PC-3 (cell line): ENCODE data around the gene SGTA. TPM values are rescaled to one million over a fixed set of nuclear protein-coding genes. Genes with fewer than 3 reads are reported as not detected.

Experiments
- ATAC-seq: fragments of 200-7000 bp; cut with Tn5 transposase; 2 replicates; pipeline ENCODE4 v1.9.1; 2020; ENCODE audit warnings: mild to moderate bottlenecking, moderate library complexity
- BruUV-seq: library from RNA; stranded (reverse); fragments of 400-500 nt; replicated peaks from 2 replicates; lab custom pipeline; 2021; lab: Mats Ljungman, UMichigan
- CTCF ChIA-PET: fragments of 300-600 bp; sonication (Branson Sonifier 250); formaldehyde crosslinking; loops from one replicate; lab custom pipeline; 2022; ENCODE audit warnings: antibody characterized with exemption; lab: Charles Lee
- POLR2A ChIA-PET: fragments of 300-600 bp; sonication (Branson Sonifier 250); formaldehyde crosslinking; loops from one replicate; lab custom pipeline; 2022; ENCODE audit warnings: antibody characterized with exemption; ENCODE audit not compliant: unreplicated experiment; lab: Charles Lee
- DNase-seq: peaks from one replicate; pipeline ENCODE4 v3.0.0-alpha.2; 2015
- H2AFZ ChIP-seq: fragments of 300-600 bp; sonication (generic); 2 replicates; pipeline ENCODE4 v1.6.0; 2016; ENCODE audit warnings: antibody characterized with exemption, low read length
- H3F3A ChIP-seq: fragments of 300-600 bp; sonication (generic); one replicate; pipeline ENCODE4 v1.6.0; 2017; ENCODE audit warnings: antibody characterized with exemption, low read length, control low read depth, mild to moderate bottlenecking; ENCODE audit not compliant: unreplicated experiment
- H3K27ac ChIP-seq: fragments of 300-600 bp; sonication (generic); 2 replicates; pipeline ENCODE4 v1.5.1; 2016; ENCODE audit warnings: mild to moderate bottlenecking, low read length
- H3K27me3 ChIP-seq: fragments of 300-600 bp; sonication (generic); 2 replicates; pipeline ENCODE4 v1.6.1; 2016; ENCODE audit warnings: low read length, mixed read lengths
- H3K36me3 ChIP-seq: fragments of 300-600 bp; sonication (generic); 2 replicates; pipeline ENCODE4 v1.6.1; 2016; ENCODE audit warnings: low read depth, mixed run types, low read length, mixed read lengths
- H3K4me1 ChIP-seq: fragments of 300-600 bp; sonication (generic); 2 replicates; pipeline ENCODE4 v1.5.1; 2016; ENCODE audit warnings: low read length; ENCODE audit not compliant: insufficient read depth
- H3K4me2 ChIP-seq: fragments of 300-600 bp; sonication (generic); 2 replicates; pipeline ENCODE4 v1.6.0; 2016; ENCODE audit warnings: low read length
- H3K4me3 ChIP-seq: fragments of 300-600 bp; sonication (generic); 2 replicates; pipeline ENCODE4 v1.5.1; 2016; ENCODE audit warnings: mild to moderate bottlenecking, low read length, mixed read lengths
- H3K79me2 ChIP-seq: fragments of 300-600 bp; sonication (generic); 2 replicates; pipeline ENCODE4 v1.6.1; 2017; ENCODE audit warnings: low read length, mixed read lengths
- H3K9ac ChIP-seq: fragments of 300-600 bp; sonication (generic); 2 replicates; pipeline ENCODE4 v1.6.0; 2016; ENCODE audit warnings: mild to moderate bottlenecking, low read length
- H3K9me2 ChIP-seq: fragments of 300-600 bp; sonication (generic); replicated peaks from 2 replicates; pipeline ENCODE4 v1.6.1; 2016; ENCODE audit warnings: mixed run types, low read length, mixed read lengths
- H3K9me3 ChIP-seq: fragments of 300-600 bp; sonication (generic); 2 replicates; pipeline ENCODE4 v1.6.1; 2016; ENCODE audit warnings: low read length, mixed read lengths
- H4K20me1 ChIP-seq: fragments of 300-600 bp; sonication (generic); 2 replicates; pipeline ENCODE4 v1.6.1; 2016; ENCODE audit warnings: low read length, mixed read lengths
- CTCF ChIP-seq: fragments of 300-600 bp; sonication (generic); conservative IDR thresholded peaks from 2 replicates; pipeline ENCODE4 v1.5.1; 2017; ENCODE audit warnings: antibody characterized with exemption, low read depth, mild to moderate bottlenecking, low read length
- EZH2 ChIP-seq: fragments of 300-600 bp; sonication (generic); IDR thresholded peaks from one replicate; pipeline ENCODE4 v1.6.1; 2017; ENCODE audit warnings: antibody characterized with exemption, mild to moderate bottlenecking, low read length; ENCODE audit not compliant: unreplicated experiment
- EZH2phosphoT487 ChIP-seq: fragments of 300-600 bp; sonication (generic); IDR thresholded peaks from 2 replicates; pipeline ENCODE4 v1.6.1; 2018; ENCODE audit warnings: mild to moderate bottlenecking, antibody characterized with exemption, low read length, borderline replicate concordance
- intact Hi-C: fragments of 100-400 bp; cut with micrococcal nuclease; formaldehyde crosslinking; loops from 2 replicates; pipeline ENCODE4 v1.9.0; 2023
- total RNA-seq: library from RNA; depleted of rRNA; stranded (reverse); fragments of >200 nt; gene quantifications from 2 replicates; pipeline ENCODE4 v1.2.3, GENCODE V29; 2014

The SGTA gene
- total RNA-seq, 1 experiment from 2014 or later = 78.6 TPM

GRCh38 chr19:2717638-2718541 lies 65.2 kb downstream of the SGTA start:
- DNase-seq (no peak), ATAC-seq (no peak)
- no peaks in the 10 kb centered on the region for H4K20me1 ChIP-seq
- BruUV-seq = no TSS peak
- no peak overlapping the region for H2AFZ ChIP-seq
- no peak overlapping the region for H3K4me2 ChIP-seq
- no peaks in the 10 kb centered on the region for H3K9me2 ChIP-seq
- no peaks in the 10 kb centered on the region for H3K27me3 ChIP-seq
- no peak overlapping the region for H3K27ac ChIP-seq
- H3K9ac ChIP-seq = no peak overlapping the region
- 0 out of 2 replicates have a peak, but pooled peaks cover 7% of the 10 kb centered on the region for H3K9me3 ChIP-seq
- ChIA-PET CTCF (no interaction called here), POLR2A (no interaction called here)
- peaks cover 2% of the 10 kb centered on the region; the same call in 1 of the 2 replicates for H3K4me1 ChIP-seq
- no peaks in the 10 kb centered on the region for H3K79me2 ChIP-seq
- no peak overlapping the region for H3K4me3 ChIP-seq
- intact Hi-C loops = no loop called here
- TF ChIP-seq EZH2 (no peak), CTCF (no peak), EZH2phosphoT487 (no peak)
- no peaks in the 10 kb centered on the region for H3K36me3 ChIP-seq
- H3F3A ChIP-seq = no peaks in the 10 kb centered on the region

- no peaks in the 10 kb centered on the region for H3K79me2 ChIP-seq
- DNase-seq = no peak
- TF ChIP-seq EZH2phosphoT487 (no peak), EZH2 (no peak), CTCF (no peak)
- BruUV-seq = no TSS peak
- H3K27me3 ChIP-seq = no peaks in the 10 kb centered on the region
- no peaks in the 10 kb centered on the region for H3F3A ChIP-seq
- 0 out of 2 replicates have a peak, but pooled peaks cover 7% of the 10 kb centered on the region for H3K9me3 ChIP-seq
- no peaks in the 10 kb centered on the region for H3K36me3 ChIP-seq
- no peak for ATAC-seq
- no peaks in the 10 kb centered on the region for H4K20me1 ChIP-seq
- no peaks in the 10 kb centered on the region for H3K4me1 ChIP-seq
- ChIA-PET CTCF (no interaction called here), POLR2A (no interaction called here)
- no peak overlapping the region for H2AFZ ChIP-seq
- intact Hi-C loops = no loop called here
- no peak overlapping the region for H3K27ac ChIP-seq
- H3K4me3 ChIP-seq = no peak overlapping the region
- H3K4me2 ChIP-seq = no peak overlapping the region
- H3K9me2 ChIP-seq = no peaks in the 10 kb centered on the region
- H3K9ac ChIP-seq = no peak overlapping the region
Measured at GRCh38 chr19:2716722-2717637, 66.1 kb downstream of the SGTA start.
